Activated CD4-positive, alpha-beta T cell treated with anti-CD3 and anti-CD28 coated beads for 4 hours (primary cell): ENCODE measurements around the gene OSBP2.
"Not testable (repeated sequence)": the region's sequence is repeated elsewhere in the genome, so short reads cannot be mapped to it uniquely, and the experiment has no call there.

ENCODE experiments used
- DNase-seq, 2 donors: peaks; one replicate each; pipeline ENCODE4 v3.0.0-alpha.2; 2020

Gene OSBP2

GRCh38 chr22:30720263-30720837, 25.7 kb downstream of the OSBP2 start:
- no peak for DNase-seq

GRCh38 chr22:30721741-30722140, 27.1 kb downstream of the OSBP2 start:
- DNase-seq: no peak

GRCh38 chr22:30728826-30729225, 34.2 kb downstream of the OSBP2 start:
- no peak for DNase-seq

DNA sequence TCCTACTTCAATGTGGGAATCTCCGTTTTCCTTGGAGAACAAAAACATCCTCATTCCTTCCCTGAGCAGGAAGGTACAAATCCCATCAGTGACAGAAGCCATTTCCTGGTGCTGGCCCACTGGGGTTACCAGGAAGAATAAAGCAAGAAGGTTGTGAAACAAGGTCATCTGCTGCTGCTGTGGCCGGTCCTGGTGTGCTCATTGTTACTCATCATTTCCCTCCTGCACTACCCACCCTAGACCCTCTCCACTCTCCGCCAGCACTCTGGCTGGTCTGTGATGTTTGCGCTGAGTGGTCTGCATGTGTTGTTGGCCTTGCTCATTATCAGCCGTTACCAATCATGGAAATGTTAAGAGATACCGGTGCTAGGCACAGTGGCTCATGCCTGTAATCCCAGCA, 37.0 kb downstream of the OSBP2 start:
- DNase-seq: no peak

- DNase-seq: no peak
Observed at GRCh38 chr22:30732426-30732825, 37.8 kb downstream of the OSBP2 start.

DNA sequence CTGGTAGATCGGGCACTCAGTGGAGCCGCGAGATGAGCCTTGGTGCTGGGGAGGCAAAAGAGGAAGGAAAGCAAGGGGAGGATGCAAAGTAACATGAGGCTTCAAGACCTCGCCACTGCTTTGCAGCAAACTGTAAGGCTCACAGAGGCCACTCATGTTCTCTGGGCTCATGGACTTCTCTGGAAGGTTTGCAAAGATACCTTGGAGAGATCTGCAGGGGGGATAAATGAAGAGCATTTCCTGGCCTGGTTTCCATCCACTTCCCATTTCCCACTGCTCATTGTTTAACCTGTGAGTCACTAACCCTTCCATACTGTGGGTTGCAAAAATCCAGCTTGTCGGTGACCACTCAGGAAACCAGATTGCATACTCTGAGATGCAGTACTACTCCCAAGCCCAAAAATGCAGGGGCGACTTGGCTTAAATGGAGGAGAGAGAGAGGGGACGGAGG, 38.5 kb downstream of the OSBP2 start:
- DNase-seq: no peak

GRCh38 chr22:30740007-30740406, 45.3 kb downstream of the OSBP2 start:
- not testable (repeated sequence) for DNase-seq

DNA sequence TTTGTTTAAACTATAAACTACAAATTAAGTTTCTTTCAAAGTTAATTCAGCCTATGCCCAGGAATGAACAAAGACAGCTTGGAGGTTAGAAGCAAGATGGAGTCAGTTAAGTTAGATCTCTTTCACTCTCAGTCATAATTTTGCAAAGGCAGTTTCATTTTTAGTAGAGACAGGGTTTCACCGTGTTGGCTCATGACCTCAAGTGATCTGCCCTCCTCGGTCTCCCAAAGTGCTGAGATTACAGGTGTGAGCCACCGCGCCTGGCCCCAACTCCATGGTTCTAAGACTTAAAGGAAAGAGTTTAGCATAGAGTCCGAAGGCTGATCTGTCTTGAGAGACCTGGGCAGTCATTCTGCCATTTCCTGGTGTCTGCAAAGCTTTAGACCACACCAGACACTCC, 45.8 kb downstream of the OSBP2 start:
- not testable (repeated sequence) for DNase-seq

GRCh38 chr22:30742291-30743256, 47.9 kb downstream of the OSBP2 start:
- DNase-seq: no peak

GRCh38 chr22:30743257-30744020, 48.8 kb downstream of the OSBP2 start:
- DNase-seq: no peak

DNA sequence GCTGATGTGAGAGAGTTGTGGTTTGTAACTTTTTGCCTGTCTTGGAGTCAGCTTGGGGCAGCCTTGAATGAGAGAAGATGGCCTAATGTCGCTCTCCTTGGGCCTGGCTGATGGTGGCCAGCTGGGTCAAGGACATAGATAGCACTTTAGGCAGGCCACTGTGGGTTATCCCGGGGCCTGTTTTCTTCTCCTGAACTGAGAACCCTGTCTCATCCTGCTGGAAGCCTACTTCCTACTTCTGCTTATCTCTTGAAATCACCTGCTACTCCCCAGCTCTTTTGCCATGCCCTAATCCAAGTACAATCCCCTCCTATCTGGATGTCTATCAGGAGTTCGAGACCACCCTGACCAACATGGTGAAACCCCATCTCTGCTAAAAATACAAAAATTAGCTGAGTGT, 49.5 kb downstream of the OSBP2 start:
- DNase-seq: no peak

DNA sequence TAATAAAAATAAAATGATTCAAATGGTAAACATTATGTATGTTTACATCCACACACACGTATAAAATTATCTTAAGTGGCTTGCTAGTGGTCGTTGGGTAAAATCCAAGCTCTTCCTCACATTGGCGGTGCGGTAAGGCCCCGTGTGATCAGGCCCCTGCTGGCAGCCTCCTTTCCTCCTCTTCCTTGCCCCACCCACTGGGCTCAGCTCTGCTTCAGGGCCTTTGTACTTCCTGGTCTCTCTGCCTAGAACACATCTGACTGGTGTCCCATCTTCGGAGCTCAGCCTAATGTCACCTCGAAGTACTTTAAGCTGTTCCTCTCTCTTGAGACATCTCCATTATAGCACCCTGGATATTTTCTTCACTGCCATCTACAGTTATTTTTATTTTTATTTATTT, 52.8 kb downstream of the OSBP2 start:
- DNase-seq: no peak

DNA sequence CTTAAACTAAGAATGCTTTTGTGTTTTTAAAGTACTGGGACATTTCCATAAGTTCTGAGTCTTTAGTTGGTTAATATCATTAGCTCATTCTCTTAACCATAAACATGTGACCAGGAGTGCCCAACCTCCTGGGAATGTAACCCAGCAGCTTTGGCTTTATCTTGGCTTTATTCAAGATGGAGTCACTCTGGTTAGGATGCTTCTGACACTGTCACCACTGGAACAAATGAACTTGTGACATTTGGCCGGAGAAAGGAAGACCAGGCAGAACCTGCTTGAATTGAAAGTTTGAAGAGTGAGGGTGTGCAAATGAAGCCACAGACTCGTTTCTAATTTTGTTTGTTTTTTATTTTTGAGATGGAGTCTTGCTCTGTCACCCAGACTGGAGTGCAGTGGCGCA, 54.6 kb downstream of the OSBP2 start:
- no peak for DNase-seq

- no peak for DNase-seq
Observed at GRCh38 chr22:30749849-30750248, 55.2 kb downstream of the OSBP2 start.

DNA sequence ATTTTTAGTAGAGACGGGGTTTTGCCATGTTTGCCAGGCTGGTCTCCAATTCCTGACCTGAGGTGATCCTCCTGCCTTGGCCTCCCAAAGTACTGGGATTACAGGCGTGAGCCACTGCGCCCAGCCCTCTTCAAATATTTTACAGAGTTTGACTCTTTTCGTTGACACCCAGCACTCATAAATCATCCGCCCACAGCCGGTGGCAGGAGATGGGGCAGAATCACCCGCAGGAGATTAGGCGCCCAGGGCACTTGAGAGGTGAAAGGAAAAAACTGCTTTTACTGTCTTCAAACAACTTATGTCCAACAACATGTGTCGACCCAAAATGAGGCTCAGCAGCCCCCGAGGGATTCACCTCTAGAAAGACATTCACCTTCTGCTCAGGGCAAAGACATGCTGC, 56.9 kb downstream of the OSBP2 start:
- DNase-seq: no peak

GRCh38 chr22:30752771-30753170, 58.1 kb downstream of the OSBP2 start:
- DNase-seq: no peak

- DNase-seq: no peak
Observed at GRCh38 chr22:30753701-30754100, 59.0 kb downstream of the OSBP2 start.

- DNase-seq: no peak
Observed at GRCh38 chr22:30754521-30754920, 59.8 kb downstream of the OSBP2 start.

DNA sequence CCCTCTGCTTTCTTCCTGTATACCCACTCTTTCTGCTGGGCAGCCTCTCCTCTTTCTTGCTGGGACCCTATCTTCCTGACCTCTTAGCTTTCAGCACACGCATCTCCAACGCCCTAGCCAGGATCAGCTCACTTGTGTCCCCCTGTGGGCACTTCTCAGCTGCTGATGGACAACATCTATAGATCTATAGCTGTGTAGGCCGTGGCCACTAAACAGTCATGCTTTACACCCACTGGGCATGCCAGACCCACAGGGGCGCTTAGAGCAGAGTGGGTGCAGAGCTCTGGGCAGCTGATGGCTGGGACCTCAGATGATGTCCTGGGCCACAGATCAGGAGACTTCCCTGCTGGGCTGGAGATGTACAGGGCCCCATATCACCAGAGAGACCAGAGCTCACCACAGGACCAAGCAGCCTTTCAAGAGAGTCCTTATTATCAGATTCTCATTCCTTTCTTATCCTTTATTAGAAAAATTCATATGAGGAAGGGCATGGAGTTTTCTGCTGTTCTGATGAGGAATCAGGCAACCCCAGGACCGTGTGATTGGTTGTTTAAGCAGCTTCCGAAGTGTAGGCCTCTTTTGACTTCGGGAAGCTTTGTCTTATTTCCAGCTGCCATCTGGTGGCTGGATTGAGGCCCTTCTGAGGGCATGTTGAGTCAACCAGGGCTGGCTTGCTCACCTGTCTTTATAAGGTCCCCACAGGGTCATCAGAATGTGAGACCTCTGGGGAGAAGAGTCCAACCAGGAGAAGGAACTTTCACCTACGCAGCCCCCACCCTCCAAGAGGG, 60.5 kb downstream of the OSBP2 start:
- DNase-seq: peak; percentile 35 to 44

- DNase-seq: no peak
Observed at GRCh38 chr22:30755759-30756124, 61.1 kb downstream of the OSBP2 start.

GRCh38 chr22:30763815-30764673, 69.4 kb downstream of the OSBP2 start:
- DNase-seq: peak; percentile 38 to 46

DNA sequence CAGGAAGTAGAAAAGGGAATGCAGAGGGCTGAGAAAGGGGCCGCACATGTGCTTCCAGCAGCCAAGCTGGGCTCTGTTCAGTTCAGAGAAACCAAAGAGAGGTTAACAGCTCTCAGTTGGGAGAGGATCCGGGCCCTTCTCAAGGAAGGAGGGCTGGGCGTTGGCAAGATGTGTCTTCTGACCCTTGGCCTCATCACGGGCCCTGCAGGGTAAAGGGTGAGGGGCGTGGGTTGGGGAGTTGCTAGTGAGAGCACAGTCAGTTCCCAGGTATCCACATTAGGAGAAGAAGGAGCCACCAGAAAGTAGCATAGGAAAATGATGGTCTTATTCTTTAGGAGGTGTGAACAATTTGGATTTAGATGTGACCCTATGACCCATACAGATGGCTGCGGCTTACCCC, 73.0 kb downstream of the OSBP2 start:
- DNase-seq: no peak
